Mesangial cell (primary cell): ENCODE results near the gene TMEM252. TPM values are rescaled to one million over a fixed set of nuclear protein-coding genes. Genes with fewer than 3 reads are reported as not detected.

Source experiments
- total RNA-seq: library from RNA; depleted of rRNA; stranded (reverse); fragments of >200 nt; gene quantifications from 2 replicates; pipeline ENCODE4 v1.2.3, GENCODE V29; 2015

TMEM252 gene, protein sequence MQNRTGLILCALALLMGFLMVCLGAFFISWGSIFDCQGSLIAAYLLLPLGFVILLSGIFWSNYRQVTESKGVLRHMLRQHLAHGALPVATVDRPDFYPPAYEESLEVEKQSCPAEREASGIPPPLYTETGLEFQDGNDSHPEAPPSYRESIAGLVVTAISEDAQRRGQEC
- total RNA-seq, result not detected in 2 replicates

DNA sequence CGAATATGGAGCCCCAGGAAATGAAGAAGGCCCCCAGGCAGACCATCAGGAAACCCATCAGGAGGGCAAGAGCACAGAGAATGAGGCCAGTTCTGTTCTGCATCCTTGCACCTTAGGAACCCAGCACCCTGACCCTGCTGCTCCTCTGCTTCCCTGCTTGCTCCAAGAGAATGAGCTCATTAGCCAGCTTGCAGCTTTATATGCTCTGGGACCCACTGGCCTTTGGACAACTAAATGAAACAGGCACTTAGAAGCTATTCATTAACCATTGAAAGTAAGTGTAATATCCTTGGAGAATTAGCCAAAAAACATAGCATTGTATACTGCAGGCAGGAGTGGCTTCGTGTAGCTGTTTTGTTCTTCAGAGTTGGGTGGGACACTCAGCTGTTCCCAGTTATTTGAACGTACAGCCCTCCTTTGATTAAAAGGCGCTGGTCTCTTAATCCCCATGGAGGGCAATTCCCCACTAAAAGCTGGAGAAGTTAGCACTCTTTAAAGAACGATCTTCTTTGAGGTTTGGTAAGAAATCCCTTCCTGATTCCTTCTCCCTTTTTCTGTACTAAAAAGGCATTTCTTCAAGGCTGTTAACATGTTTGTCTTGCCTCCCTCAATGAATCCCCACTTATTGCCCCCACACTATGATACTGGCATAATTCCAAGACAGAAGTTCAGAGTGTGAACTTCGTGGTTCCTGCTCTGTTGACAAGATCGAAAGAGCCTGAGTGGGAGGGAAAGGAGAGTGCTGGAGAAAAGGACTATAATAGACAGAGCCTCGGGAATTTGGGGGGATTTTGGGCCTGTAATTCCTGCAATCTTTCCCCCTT is at the start of gene TMEM252:
Gene TMEM252, minus strand, starts transcription at position 172 of the 824 bp plus-strand sequence. Its CDS starts 69 bp downstream, at position 103.

Other genes with a start within 250 kb of the TMEM252 start
- not detected in 2 replicates for gene FOXD4L3, start 238.0 kb downstream of the TMEM252 start, total RNA-seq
- not detected in 2 replicates for gene PGM5, start 184.3 kb downstream of the TMEM252 start, total RNA-seq
- gene PIP5K1B, start 164.4 kb upstream of the TMEM252 start, total RNA-seq, result 0.13 and 0.33 TPM in 2 replicates